ENCODE data around the gene SPC25.
A peak's percentile ranks its signal among the peaks of the same experiment; 100 is the strongest.
"Not testable (repeated sequence)": the region's sequence is repeated elsewhere in the genome, so short reads cannot be mapped to it uniquely, and the experiment has no call there.

Gene SPC25, protein sequence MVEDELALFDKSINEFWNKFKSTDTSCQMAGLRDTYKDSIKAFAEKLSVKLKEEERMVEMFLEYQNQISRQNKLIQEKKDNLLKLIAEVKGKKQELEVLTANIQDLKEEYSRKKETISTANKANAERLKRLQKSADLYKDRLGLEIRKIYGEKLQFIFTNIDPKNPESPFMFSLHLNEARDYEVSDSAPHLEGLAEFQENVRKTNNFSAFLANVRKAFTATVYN

DNA sequence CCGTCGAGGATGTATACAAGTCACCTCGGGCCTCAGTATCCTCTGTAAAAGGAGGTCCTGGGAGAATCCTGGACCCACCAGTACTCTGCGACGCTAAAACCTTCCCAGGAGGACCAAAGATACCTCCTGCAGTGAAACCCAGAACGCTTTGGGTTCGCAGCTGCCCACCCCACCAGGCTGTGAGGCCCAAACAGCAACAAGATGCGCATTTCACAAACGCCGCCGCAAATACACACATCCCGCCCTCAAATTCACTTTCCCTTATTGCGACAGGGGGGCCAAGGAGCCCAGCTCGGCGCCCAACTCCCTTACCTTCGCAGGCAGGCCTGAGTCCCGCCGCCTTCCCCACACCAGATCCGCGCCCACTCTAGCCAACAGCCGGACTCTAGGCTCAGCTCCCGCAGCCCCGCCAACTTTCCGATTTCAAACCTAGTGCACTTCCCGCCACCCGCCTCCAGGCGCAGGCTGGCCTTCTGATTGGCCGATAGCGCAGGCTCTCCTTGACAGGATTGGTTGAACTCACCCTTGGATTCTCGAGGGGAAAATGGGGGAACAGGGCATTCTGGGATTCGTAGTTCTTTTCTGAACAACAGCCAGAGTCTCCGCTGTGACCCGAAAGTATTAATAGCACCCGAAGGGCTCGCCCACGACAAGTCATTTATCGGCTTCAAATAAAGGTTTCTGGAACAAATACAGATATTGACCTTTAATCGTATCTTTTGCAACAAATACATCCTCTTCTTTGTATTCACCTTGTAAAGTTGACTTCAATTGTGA, at the start of gene SPC25:
Gene SPC25 (minus strand): TSS at position 425 of the 777 bp plus-strand sequence. CDS start 911 bp downstream, outside the sequence.
- peak; percentile 98 for DNase-seq (ENCODE audit: low spot score)

DNA sequence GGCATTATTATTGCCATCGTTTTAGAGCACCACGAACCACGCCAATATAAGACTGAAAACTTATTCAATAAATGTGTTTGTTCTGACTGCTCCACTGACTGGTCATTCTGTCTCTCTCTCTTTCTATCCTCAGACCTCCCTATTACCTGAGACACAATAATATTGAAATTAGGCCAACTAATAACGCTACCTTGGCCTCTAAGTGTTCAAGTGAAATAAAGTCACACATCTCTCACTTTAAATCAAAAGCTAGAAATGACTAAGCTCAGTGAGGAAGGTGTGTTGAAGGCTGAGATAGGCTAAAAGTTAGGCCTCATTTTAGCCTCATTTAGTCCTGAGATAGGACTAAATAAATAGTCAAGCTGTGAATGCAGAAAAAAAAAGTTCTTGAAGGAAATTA, 49.7 kb upstream of the SPC25 start:
- no peak for DNase-seq (ENCODE audit: low spot score)

DNA sequence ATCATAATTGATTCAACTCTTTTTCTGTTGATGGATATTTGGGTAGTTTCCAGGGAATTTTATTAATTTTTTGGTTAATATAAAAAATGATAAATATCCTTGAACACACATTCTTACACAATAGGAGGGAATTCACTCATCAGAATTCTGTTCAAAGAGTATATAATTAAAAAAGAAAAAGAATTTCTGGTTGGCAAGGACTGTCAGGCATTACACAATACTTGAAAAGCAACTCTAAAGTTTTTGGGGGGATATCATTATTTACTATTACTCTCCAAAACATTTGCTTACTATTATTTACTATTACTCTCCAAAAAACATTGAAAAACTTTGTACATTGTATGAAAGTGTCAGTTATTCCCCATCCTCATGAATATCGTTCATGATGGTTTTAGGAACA, 48.8 kb upstream of the SPC25 start:
- no peak for DNase-seq (ENCODE audit: low spot score)

DNA sequence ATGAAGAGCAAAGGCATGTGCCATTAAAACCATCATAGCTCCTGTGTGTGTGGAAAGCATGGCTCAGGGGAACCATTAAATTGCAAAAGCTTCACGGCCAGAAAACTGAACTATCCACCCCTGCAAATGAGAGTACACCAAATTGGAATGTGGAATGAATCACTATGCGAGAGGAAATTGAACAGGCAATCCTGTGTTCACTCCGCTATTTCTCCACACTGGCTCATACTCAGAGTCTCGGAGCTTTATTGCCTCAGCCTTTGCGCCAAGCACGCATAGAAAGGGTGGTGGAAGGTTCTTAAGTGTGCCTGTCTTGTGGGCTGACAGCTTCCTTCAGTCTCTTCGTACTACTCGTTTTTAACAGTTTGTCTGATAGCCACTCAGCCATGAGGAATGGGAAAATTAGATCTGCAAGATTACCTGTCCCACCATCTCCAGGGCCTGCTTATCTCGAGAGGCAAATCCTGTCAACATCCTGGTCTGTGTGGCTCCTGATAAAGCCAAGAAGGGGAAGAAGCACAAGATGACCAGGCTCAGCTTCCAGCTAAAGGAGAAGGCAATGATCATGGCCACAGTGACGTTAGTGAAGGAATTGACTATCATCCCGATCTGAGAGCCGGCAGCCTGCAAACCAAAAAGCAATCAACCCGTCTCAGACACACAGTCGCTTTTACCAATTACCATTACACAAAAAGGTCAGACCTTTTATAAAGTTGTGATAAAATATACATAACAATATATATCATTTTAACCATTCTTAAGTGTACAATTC, 45.8 kb upstream of the SPC25 start:
- DNase-seq (ENCODE audit: low spot score), result peak; percentile 81

DNA sequence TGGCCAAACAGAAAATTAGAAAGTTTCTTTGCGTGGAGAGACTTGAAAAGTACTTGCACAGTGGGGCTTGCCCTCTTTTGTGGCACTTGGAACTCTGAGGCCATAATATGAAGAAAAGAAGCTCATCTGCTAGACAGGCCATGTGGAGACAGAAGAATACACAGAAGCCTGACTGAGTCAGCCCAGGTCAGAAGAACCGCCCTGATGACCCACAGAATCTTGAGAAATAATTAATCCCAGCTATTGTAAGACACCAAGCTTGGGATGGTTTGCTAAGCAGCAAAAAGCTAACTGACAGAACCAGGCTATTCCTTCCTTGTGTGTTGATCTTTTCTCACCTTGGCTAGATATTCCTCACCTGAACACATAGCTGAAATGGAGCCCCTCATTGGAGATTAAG, 44.6 kb upstream of the SPC25 start:
- DNase-seq (ENCODE audit: low spot score), result peak; percentile 54

GRCh38 chr2:168932174-168932573, 41.9 kb upstream of the SPC25 start:
- not testable (repeated sequence) for DNase-seq (ENCODE audit: low spot score)

- no peak for DNase-seq (ENCODE audit: low spot score)
Measured at GRCh38 chr2:168930242-168930641, 40.0 kb upstream of the SPC25 start.

- DNase-seq (ENCODE audit: low spot score), result no peak
Measured at GRCh38 chr2:168929031-168929430, 38.8 kb upstream of the SPC25 start.

DNA sequence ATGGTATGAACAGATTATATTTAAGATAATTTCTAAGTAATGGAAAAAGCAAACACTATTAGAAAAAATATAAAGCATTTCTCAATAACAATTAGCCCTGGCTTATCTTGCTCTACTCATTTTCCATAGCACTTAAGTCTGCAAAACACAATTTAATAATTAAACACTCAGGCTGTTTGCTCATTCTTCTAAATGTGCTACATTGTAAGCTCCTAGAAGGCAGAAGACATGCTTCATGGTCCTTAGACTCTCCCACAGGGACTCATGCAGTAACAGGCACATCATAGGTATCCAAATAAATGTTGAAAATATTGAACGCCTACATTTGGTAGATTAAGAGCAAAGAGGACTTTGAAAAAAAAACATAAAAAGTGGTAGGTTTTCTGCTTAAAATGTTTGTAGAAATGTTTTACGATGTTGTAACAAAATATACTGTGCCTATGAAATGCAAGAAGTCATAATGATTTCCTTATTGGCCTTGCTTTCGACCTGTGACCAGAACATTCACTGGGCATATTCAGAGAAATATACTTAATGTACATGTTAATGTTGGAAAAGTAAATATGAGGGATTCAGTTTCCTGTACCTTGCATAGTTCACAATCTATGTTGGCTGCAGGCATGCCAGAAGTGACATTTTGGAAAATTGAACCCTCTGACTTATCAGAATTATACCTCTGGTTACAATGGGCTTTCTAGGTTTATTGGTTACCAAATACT, 38.0 kb upstream of the SPC25 start:
- DNase-seq (ENCODE audit: low spot score), result no peak

DNA sequence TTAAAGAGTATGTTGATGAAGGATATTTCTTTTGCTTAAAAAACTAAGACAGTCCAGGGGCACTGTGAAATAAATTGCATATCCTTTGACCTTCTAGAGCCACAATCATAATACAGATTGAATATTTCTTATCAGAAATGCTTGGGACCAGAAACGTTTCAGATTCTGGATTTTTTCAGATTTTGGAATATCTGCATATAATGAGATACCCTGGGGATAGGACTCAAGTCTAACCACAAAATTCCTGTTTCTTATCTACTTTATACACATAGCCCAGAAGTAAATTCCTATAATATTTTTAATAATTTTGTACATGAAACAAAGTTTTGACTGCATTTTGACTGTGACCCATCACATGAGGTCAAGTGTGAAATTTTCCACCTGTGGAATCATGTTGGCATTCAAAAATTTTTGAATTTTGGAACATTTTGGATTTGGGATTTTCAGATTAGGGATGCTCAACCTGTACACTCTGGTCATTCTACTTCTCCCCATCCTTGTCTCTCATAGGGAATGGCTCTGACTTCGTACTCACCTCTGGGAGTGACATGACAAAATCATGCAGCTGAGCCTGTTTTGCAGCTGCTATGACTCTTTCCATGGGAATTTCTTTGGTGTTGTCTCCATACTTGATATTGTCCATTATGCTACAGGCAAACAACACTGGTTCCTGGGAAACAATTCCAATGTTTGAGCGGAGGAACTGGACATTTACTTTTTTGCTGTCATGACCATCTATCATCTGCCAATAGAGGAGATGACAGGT, 36.6 kb upstream of the SPC25 start:
- DNase-seq (ENCODE audit: low spot score), result no peak

DNA sequence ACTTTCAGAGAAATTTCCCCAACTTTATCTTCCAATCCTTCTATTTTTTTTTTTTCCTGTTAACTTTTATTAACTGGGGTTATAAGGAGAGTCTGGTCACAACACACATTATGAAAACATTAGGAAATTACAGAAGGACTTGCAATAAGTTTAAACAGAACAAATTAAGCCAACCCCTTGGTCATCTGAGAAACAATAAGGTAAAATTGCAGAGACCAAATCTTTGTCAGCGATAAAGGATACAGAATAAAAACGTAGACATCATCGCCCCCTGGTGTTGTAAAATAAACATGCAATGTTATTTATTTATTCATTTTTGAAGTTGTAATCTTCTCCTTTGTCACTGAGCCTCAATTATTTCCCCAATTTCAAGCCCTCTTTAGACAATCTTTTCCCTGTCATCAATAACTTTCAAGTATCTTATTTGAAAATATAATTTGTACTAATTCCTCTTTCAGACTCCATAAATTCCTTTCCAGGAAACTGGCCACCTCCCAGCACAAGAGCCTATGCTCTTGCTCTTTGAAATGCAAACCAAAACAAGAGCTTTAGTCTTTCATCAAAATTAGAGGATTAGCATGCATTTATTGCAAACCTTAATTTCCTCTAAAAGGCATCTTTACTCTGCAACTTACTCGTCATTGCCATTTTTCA, 30.4 kb upstream of the SPC25 start:
- peak; percentile 18 for DNase-seq (ENCODE audit: low spot score)

- DNase-seq (ENCODE audit: low spot score), result no peak
Measured at GRCh38 chr2:168916331-168916675, 26.1 kb upstream of the SPC25 start.

GRCh38 chr2:168915441-168916330, 25.5 kb upstream of the SPC25 start:
- DNase-seq (ENCODE audit: low spot score), result no peak

- DNase-seq (ENCODE audit: low spot score), result no peak
Measured at GRCh38 chr2:168913495-168913894, 23.3 kb upstream of the SPC25 start.

DNA sequence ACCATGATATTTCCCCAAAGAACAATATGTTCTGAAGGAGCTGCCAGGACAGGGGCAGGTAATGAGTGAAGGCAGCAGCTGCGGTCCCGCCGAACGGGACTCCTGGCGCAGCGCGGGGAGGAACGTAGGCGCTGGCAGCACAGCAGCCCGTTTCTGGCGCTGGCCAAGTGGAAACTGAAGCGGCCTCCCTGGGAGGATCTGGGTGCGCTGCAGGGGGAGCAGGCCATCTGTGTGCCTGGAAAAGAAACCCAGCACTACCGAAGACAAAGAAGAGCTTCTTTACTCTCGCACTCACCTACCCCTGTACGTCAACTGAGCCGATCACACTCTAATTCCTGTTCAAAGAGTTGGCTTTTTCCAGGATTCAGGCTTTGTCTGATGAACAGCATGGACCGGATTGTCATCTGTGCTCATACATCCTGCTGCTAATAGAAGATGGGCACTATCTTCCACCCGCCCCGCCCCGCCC, 22.7 kb upstream of the SPC25 start:
- DNase-seq (ENCODE audit: low spot score), result peak; percentile 47

GRCh38 chr2:168912466-168912865, 22.2 kb upstream of the SPC25 start:
- no peak for DNase-seq (ENCODE audit: low spot score)

DNA sequence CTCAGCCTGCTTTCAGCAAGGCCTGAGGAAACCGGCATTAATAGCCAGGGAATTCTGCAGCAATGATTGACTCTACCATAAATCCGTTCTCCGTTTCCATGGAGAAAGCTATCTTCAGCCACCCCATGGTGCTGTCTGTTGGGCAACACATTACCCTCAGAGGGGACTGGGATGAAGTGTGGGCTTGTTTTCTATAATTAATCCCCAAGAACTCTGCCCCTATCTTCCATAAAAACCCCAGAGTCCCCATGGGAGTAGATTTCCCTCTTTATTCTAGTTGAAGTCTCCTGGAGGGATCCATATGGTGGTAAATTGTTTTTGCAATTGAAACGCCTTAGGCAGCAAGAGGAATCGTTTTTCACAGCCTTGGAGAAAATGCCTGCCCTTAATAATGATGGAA, 20.1 kb upstream of the SPC25 start:
- DNase-seq (ENCODE audit: low spot score), result no peak

DNA sequence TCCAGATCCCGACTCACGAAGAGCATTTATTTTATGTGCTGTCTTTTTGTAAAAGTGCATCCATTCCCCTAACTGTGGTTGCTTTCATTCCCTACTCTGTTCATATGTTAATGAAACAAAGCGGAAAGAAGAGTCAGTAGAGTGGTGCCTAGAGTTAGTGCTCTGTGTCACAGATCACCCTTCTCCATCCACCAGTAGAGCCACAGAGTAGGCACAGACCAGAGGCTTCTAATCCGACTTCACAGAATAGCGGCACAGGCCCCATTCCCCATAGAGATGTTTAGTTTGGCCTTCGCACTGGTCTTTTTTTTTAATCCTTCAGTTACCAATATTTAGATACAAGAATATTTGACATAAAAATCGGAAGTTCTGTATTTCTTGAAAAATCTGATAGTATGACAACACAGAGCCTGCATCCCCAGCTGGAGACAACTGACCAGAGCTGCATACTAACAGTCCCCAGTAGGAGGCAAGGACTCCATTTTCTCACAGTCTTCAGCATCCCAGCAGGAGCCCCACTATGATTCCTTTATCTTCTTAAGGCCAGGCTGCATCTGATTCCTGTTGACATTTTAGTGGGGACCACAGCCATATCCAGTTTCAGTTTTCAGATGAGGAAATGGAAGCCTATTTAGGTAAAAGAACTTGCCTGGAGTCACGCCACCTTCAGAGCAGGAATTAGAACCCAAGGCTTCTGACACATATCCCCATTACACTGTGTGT, 17.9 kb upstream of the SPC25 start:
- no peak for DNase-seq (ENCODE audit: low spot score)

DNA sequence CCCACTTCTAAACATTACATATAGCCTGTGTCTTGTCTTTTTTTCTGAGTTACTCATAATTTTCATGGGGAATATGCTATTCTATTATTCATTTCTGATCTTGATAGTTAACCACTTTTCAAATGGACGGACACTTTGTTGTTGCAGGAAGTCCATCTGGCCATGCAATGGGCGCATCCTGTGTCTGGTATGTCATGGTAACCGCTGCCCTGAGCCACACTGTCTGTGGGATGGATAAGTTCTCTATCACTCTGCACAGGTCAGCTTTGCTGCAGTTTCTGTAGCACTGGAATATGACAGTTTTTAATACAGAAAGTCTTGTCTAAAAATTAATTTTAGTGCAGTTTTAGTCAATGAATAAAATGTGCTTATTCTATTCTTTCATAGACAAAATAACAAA, 14.1 kb upstream of the SPC25 start:
- DNase-seq (ENCODE audit: low spot score), result no peak

Measured in AG20443 (cell line).